ENCODE results near the gene RLN2. TPM values are rescaled to one million over a fixed set of nuclear protein-coding genes. Genes with fewer than 3 reads are reported as not detected.

The RLN2 gene, protein sequence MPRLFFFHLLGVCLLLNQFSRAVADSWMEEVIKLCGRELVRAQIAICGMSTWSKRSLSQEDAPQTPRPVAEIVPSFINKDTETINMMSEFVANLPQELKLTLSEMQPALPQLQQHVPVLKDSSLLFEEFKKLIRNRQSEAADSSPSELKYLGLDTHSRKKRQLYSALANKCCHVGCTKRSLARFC
- total RNA-seq = 1.3 TPM

DNA sequence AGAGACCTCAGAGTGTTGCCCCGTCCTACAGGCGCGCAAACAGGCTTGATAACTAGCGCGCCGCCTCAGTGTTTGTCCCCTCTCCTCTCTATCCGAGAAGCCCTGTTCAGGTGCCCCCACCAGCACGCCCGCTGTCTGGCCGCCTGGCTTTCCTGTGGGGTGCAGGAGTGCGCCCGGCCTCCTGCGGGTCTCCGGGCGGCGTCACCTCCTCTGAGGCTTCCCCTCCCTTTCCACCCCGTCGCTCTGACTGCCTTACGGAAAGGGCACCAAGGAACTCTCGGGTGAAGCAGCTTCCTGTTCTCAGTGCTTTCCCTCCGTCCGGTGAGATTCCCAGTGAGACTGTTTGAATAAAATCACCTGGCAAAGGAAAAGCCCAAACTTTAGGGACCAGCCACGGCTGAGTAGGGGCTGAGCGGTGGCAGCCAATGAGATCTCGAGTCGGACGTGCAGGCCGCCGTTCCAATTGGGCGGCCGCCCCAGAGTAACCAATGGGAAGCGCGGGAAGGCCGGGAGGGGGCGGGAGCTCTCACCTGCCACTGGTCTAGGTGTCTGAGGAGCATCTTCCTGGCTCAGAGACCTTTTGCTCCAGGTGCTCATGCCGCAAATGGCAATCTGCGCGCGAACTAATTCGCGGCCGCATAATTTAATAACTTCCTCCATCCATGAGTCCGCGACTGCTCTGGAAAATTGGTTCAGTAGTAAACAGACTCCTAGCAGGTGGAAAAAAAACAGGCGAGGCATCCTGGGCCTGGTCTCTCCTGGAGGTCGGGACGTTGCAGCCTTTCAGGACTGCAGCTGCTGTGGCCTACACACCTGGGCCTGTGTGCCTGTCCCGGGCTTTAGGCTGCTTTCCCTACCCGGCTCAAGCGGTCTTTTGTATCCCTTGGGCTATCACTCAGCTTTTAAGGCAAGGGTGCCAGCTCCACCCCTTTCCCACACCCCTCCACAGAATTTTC, at the start of gene RLN2:
Gene RLN2, minus strand, starts transcription at position 877 of the 956 bp plus-strand sequence. Its CDS starts 136 bp downstream, at position 741.

DNA sequence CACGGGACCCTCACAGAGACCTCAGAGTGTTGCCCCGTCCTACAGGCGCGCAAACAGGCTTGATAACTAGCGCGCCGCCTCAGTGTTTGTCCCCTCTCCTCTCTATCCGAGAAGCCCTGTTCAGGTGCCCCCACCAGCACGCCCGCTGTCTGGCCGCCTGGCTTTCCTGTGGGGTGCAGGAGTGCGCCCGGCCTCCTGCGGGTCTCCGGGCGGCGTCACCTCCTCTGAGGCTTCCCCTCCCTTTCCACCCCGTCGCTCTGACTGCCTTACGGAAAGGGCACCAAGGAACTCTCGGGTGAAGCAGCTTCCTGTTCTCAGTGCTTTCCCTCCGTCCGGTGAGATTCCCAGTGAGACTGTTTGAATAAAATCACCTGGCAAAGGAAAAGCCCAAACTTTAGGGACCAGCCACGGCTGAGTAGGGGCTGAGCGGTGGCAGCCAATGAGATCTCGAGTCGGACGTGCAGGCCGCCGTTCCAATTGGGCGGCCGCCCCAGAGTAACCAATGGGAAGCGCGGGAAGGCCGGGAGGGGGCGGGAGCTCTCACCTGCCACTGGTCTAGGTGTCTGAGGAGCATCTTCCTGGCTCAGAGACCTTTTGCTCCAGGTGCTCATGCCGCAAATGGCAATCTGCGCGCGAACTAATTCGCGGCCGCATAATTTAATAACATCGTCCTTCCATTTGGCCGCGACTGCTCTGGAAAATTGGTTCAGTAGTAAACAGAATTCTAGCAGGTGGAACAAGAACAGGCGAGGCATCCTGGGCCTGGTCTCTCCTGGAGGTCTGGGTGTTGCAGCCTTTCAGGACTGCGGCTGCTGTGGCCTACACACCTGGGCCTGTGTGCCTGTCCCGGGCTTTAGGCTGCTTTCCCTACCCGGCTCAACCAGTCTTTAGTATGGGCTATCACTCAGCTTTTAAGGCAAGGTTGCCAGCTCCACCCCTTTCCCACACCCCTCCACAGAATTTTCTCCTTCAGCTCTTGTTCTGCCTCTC, 34.8 kb upstream of the RLN2 start, which contains the start of gene RLN1:
Gene RLN1, minus strand, starts transcription at position 885 of the 990 bp plus-strand sequence. Its CDS starts 130 bp downstream, at position 755.

Small RNAs within 50 kb of the gene (small RNA-seq; reads per million reads assigned to genes)
- gene HMGN2P31 (ENCODE audit: low replicate concordance) = not detected

Other genes starting within 250 kb of the RLN2 start
- gene INSL6, start 119.1 kb downstream of the RLN2 start, total RNA-seq = not detected
- not detected for gene INSL4, start 73.3 kb downstream of the RLN2 start, total RNA-seq
- 0.64 TPM for gene RLN1, start 35.2 kb upstream of the RLN2 start, total RNA-seq
- gene PLGRKT, start 133.2 kb upstream of the RLN2 start, total RNA-seq = 28.9 TPM
- 2.7 TPM for gene CD274, start 145.8 kb upstream of the RLN2 start, total RNA-seq
- gene PDCD1LG2, start 205.8 kb upstream of the RLN2 start, total RNA-seq = 0.64 TPM